ENCODE measurements around the gene ZNF618. TPM values are rescaled to one million over a fixed set of nuclear protein-coding genes. Genes with fewer than 3 reads are reported as not detected.

The ZNF618 gene
- total RNA-seq, 1 experiment from 2014 or later: 22.0 TPM

DNA sequence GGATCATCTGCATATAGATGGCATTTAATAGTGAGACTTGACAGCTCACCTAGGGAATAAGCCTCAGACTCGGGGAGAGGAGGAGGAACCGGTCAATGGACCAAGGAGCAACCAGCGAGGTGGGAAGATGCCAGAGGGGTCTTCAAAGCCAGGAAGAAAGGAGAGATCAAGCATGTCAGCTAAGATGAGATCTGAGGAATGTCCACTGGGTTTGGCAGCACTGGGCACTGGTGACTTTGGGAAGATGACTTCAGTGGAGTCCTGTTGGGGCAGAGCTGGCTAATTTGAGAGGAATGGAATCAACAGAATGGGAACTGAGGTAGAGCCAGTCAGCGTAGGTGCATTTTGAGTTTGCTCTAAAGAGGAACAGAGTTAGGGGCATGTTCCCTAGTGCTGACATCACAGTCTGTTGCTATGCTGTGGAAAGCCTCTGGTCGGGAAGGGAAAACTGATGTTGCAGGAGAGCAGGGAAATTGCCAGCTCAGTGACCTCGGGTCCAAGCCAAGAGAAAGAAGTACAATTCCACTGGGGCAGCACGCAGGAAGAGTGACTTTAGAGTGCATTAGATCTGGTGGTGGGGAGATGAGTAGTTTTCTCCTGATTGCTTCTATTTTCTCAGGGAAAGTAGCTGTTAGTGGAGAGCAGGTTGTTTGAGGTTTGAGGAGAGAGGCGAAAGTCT, 56.9 kb downstream of the ZNF618 start:
- Mint-ChIP-seq H3K36me3 (peaks cover 8% of the 10 kb centered on the region), H3K4me1 (peaks cover 7% of the 10 kb centered on the region), H3K9me3 (peaks cover 11% of the 10 kb centered on the region), H3K27me3 (ENCODE audit: low read depth) (no peaks in the 10 kb centered on the region), H3K4me3 (no peak overlapping the region), H3K27ac (no peak overlapping the region)
- ChIA-PET CTCF (no interaction called here), POLR2A (no interaction called here)
- ATAC-seq (no peak), DNase-seq (ENCODE audit: low spot score) (no peak)
- TF ChIP-seq GABPB1 (CRISPR knock-in tag; IDR thresholded peaks at IDR 0.05) (no peak), TEAD1 (CRISPR knock-in tag; IDR thresholded peaks at IDR 0.05) (no peak), NFATC4 (CRISPR knock-in tag; IDR thresholded peaks at IDR 0.05) (no peak), JAZF1 (CRISPR knock-in tag; IDR thresholded peaks at IDR 0.05) (no peak), ZNF138 (CRISPR knock-in tag; conservative IDR thresholded peaks at IDR 0.05) (no peak), SMAD3 (CRISPR knock-in tag; IDR thresholded peaks at IDR 0.05; ENCODE audit: borderline replicate concordance) (no peak), ESRRA (CRISPR knock-in tag; IDR thresholded peaks at IDR 0.05; ENCODE audit: borderline replicate concordance) (no peak), ZNF232 (CRISPR knock-in tag; IDR thresholded peaks at IDR 0.05) (no peak), ZBTB21 (CRISPR knock-in tag; IDR thresholded peaks at IDR 0.05; ENCODE audit: borderline replicate concordance) (no peak)
- TF ChIP-seq, protein P1, sequence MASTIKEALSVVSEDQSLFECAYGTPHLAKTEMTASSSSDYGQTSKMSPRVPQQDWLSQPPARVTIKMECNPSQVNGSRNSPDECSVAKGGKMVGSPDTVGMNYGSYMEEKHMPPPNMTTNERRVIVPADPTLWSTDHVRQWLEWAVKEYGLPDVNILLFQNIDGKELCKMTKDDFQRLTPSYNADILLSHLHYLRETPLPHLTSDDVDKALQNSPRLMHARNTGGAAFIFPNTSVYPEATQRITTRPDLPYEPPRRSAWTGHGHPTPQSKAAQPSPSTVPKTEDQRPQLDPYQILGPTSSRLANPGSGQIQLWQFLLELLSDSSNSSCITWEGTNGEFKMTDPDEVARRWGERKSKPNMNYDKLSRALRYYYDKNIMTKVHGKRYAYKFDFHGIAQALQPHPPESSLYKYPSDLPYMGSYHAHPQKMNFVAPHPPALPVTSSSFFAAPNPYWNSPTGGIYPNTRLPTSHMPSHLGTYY (CRISPR knock-in tag; IDR thresholded peaks at IDR 0.05): no peak
- TF ChIP-seq, protein P2, sequence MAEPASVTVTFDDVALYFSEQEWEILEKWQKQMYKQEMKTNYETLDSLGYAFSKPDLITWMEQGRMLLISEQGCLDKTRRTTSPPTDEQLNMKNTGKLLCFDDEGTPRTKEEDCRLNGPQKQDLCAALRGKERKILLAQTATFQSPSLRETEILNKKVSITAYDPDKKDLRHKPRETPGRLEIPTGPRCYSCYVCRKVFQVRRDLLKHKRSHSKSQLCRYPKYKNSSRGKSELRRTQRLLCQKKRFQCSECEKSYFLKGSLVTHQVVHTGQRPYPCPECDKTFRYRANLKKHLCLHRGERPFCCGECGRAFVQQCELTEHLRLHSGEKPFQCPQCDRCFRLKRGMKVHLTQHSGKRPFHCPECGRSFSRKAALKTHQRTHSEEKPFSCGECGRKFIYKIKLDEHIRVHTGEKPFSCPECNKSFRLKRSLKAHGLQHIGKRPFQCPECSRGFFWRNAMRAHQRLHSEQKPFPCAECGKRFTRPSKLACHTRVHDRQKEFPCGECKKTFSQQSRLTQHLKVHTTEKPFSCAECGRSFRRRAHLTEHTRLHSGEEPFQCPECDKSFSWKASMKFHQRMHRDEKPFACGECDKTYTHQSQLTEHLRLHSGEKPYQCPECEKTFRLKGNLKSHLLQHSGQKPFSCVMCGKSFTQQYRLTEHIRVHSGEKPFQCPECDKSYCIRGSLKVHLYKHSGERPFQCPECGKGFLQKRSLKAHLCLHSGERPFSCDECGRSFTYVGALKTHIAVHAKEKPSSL (CRISPR knock-in tag; conservative IDR thresholded peaks at IDR 0.05): no peak
- TF ChIP-seq, protein P3, sequence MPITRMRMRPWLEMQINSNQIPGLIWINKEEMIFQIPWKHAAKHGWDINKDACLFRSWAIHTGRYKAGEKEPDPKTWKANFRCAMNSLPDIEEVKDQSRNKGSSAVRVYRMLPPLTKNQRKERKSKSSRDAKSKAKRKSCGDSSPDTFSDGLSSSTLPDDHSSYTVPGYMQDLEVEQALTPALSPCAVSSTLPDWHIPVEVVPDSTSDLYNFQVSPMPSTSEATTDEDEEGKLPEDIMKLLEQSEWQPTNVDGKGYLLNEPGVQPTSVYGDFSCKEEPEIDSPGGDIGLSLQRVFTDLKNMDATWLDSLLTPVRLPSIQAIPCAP (CRISPR knock-in tag; IDR thresholded peaks at IDR 0.05): no peak
- TF ChIP-seq, protein P4, sequence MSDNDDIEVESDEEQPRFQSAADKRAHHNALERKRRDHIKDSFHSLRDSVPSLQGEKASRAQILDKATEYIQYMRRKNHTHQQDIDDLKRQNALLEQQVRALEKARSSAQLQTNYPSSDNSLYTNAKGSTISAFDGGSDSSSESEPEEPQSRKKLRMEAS (CRISPR knock-in tag; IDR thresholded peaks at IDR 0.05): no peak
- TF ChIP-seq, protein P5, sequence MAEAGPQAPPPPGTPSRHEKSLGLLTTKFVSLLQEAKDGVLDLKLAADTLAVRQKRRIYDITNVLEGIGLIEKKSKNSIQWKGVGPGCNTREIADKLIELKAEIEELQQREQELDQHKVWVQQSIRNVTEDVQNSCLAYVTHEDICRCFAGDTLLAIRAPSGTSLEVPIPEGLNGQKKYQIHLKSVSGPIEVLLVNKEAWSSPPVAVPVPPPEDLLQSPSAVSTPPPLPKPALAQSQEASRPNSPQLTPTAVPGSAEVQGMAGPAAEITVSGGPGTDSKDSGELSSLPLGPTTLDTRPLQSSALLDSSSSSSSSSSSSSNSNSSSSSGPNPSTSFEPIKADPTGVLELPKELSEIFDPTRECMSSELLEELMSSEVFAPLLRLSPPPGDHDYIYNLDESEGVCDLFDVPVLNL (CRISPR knock-in tag; IDR thresholded peaks at IDR 0.05; ENCODE audit: borderline replicate concordance, low read depth): no peak
- TF ChIP-seq, protein P6, sequence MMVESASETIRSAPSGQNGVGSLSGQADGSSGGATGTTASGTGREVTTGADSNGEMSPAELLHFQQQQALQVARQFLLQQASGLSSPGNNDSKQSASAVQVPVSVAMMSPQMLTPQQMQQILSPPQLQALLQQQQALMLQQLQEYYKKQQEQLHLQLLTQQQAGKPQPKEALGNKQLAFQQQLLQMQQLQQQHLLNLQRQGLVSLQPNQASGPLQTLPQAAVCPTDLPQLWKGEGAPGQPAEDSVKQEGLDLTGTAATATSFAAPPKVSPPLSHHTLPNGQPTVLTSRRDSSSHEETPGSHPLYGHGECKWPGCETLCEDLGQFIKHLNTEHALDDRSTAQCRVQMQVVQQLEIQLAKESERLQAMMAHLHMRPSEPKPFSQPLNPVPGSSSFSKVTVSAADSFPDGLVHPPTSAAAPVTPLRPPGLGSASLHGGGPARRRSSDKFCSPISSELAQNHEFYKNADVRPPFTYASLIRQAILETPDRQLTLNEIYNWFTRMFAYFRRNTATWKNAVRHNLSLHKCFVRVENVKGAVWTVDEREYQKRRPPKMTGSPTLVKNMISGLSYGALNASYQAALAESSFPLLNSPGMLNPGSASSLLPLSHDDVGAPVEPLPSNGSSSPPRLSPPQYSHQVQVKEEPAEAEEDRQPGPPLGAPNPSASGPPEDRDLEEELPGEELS (CRISPR knock-in tag; IDR thresholded peaks at IDR 0.05): no peak
- TF ChIP-seq, protein P7, sequence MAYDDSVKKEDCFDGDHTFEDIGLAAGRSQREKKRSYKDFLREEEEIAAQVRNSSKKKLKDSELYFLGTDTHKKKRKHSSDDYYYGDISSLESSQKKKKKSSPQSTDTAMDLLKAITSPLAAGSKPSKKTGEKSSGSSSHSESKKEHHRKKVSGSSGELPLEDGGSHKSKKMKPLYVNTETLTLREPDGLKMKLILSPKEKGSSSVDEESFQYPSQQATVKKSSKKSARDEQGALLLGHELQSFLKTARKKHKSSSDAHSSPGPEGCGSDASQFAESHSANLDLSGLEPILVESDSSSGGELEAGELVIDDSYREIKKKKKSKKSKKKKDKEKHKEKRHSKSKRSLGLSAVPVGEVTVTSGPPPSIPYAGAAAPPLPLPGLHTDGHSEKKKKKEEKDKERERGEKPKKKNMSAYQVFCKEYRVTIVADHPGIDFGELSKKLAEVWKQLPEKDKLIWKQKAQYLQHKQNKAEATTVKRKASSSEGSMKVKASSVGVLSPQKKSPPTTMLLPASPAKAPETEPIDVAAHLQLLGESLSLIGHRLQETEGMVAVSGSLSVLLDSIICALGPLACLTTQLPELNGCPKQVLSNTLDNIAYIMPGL (CRISPR knock-in tag; IDR thresholded peaks at IDR 0.05): no peak
- TF ChIP-seq, protein P8, sequence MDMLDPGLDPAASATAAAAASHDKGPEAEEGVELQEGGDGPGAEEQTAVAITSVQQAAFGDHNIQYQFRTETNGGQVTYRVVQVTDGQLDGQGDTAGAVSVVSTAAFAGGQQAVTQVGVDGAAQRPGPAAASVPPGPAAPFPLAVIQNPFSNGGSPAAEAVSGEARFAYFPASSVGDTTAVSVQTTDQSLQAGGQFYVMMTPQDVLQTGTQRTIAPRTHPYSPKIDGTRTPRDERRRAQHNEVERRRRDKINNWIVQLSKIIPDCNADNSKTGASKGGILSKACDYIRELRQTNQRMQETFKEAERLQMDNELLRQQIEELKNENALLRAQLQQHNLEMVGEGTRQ (CRISPR knock-in tag; IDR thresholded peaks at IDR 0.05): no peak
- TF ChIP-seq, protein P9, sequence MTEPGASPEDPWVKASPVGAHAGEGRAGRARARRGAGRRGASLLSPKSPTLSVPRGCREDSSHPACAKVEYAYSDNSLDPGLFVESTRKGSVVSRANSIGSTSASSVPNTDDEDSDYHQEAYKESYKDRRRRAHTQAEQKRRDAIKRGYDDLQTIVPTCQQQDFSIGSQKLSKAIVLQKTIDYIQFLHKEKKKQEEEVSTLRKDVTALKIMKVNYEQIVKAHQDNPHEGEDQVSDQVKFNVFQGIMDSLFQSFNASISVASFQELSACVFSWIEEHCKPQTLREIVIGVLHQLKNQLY (CRISPR knock-in tag; IDR thresholded peaks at IDR 0.05): no peak
- TF ChIP-seq, protein P10, sequence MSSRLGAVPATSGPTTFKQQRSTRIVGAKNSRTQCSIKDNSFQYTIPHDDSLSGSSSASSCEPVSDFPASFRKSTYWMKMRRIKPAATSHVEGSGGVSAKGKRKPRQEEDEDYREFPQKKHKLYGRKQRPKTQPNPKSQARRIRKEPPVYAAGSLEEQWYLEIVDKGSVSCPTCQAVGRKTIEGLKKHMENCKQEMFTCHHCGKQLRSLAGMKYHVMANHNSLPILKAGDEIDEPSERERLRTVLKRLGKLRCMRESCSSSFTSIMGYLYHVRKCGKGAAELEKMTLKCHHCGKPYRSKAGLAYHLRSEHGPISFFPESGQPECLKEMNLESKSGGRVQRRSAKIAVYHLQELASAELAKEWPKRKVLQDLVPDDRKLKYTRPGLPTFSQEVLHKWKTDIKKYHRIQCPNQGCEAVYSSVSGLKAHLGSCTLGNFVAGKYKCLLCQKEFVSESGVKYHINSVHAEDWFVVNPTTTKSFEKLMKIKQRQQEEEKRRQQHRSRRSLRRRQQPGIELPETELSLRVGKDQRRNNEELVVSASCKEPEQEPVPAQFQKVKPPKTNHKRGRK (CRISPR knock-in tag; IDR thresholded peaks at IDR 0.05; ENCODE audit: borderline replicate concordance): no peak
- TF ChIP-seq, protein P11, sequence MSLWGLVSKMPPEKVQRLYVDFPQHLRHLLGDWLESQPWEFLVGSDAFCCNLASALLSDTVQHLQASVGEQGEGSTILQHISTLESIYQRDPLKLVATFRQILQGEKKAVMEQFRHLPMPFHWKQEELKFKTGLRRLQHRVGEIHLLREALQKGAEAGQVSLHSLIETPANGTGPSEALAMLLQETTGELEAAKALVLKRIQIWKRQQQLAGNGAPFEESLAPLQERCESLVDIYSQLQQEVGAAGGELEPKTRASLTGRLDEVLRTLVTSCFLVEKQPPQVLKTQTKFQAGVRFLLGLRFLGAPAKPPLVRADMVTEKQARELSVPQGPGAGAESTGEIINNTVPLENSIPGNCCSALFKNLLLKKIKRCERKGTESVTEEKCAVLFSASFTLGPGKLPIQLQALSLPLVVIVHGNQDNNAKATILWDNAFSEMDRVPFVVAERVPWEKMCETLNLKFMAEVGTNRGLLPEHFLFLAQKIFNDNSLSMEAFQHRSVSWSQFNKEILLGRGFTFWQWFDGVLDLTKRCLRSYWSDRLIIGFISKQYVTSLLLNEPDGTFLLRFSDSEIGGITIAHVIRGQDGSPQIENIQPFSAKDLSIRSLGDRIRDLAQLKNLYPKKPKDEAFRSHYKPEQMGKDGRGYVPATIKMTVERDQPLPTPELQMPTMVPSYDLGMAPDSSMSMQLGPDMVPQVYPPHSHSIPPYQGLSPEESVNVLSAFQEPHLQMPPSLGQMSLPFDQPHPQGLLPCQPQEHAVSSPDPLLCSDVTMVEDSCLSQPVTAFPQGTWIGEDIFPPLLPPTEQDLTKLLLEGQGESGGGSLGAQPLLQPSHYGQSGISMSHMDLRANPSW (CRISPR knock-in tag; conservative IDR thresholded peaks at IDR 0.05; ENCODE audit: low read depth): no peak
